HG02981 (cell line): ENCODE results near the gene SSTR3.
"Not testable (repeated sequence)": the region's sequence is repeated elsewhere in the genome, so short reads cannot be mapped to it uniquely, and the experiment has no call there.

Source experiments
- ATAC-seq: cut with Tn5 transposase; IDR thresholded peaks from one replicate; pipeline ENCODE4 v1.9.1; 2021; ENCODE audit warnings: mild to moderate bottlenecking, moderate library complexity; ENCODE audit not compliant: unreplicated experiment

SSTR3 gene

GRCh38 chr22:37243402-37244113, 31.3 kb upstream of the SSTR3 start:
- peak; percentile 4 for ATAC-seq

- peak; percentile 53 for ATAC-seq
These were observed 30.2 kb upstream of the SSTR3 start for GRCh38 chr22:37242395-37242918.

DNA sequence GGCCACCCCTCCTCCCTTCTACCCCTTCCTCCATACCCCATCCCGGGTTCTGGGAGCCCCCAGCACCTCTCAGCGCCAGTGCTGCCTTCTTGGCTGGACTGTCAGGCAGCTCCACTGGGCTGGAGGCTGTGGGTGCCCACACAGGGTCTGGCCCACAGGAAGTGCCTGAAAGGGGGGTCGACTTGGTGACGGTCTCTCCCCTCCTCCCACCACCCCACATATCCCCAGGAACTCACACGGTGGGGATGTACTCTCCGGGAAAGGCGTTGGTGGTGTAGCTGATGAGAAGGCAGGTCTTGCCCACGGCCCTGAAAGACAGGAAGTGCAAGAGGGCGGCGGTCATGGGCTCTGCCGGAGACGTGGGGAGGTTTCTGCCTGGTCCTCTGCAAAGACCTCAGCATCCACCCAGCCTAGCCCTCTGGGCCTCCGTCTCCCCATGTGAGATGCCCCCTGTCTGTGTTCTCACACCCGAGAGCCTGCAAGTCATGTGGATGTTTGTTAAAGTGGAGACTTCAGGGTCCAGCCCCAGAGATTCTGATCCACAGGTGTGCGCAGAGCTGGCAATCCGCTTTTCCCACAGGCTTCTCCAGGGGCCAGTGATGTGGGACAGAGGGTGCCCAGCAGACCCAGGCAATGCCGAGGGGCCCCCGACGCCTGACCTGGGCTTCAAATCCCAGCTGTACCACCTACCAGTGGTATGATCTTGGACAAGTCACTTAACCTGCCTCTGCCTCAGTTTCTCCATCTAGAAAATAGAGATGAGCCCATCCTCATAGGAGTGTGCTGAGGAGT, 29.3 kb upstream of the SSTR3 start:
- ATAC-seq: no peak

DNA sequence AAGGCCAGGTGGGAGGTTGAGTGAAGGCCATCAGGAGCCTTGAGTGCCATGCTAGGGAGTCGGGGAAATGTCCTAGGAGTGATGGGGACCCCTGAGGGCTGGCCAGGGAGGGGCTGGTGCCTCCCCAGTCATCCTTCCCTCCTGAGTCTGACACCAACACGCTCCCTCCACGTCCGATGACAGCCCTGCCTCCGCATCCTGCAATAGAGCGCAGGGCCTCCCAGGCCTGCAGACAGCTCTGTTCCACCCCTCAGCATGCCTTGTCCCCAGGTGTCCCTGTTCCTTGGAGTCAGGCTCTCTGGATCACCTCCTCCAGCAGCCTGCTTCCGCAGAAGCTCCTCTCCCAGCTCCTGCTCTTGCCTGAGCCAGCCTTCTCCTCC, 28.7 kb upstream of the SSTR3 start:
- no peak for ATAC-seq

DNA sequence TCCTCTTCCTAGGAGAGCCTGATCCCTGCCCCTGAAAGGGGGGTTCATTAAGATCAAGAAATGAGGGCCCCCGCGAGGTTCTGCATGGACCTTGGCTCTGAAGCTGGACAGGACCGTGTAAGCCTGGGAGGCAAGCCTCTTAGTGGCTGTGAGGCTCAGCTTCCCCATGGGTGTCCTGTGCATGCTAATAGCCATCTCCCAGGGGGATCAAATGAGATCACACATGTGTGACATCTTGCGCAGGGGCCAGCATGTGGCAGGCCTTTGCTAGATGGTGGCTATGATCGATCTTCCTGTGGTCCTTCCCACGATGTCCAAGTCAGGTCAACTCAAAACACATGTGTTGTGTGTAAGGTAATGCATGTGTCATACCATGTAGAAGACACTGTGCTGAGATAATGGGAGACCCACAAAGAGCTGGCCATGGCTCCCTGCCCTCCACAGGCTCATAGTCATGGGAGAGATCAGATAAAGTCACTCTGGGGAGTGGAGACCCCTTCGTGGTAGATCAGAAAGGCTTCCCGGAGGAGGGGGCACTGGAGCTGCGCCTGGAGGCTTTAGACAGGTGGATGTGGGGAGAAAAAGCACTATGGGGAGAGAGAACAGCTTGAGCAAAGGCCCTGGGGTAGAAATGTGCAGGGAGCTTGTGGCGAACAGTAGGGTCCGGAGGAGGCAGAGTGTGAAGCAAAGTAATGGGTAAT, 28.1 kb upstream of the SSTR3 start:
- ATAC-seq: no peak

DNA sequence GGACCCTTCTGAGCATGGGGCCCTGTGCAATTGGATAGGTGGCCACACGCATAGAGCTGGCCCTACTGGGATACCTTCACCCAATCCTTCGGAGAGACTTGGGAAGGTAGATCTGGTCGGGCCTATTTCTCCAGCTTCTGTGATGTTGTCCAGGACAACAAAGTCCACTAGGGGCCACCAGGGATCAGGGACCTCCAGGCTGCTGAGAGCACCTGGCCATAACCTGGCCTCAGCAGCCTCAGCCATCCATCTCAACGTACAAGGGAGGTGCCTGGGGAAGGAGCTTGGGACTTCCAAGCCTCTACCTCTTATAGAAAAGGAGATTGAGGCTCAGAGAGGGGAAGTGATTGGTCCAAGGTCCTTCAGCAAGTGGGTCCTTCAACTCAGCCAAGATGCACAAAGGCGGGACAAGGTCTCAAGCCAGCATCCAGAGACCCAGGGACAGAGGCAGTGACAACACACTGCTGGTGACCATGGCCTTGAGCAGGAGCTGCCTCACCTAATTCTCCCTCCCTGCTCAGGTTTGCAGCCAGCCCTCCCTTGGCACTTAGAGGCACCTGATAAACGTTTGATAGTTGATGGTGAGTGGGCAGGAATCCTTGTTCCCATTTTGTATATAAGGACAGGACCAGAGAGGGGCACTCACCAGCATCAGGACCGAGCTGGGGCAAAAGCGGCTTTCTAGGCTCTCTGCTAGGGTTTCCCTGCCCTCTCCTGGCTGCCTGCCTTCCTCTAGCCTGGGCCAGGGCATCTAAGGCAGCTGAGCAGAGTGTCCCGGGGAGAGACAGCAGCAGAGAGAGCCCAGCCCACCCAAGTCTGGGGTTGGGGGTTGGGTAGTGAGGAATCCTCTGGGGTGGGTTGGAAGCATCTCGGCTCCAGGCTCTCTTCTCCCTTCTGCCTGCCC, 27.3 kb upstream of the SSTR3 start:
- no peak for ATAC-seq

DNA sequence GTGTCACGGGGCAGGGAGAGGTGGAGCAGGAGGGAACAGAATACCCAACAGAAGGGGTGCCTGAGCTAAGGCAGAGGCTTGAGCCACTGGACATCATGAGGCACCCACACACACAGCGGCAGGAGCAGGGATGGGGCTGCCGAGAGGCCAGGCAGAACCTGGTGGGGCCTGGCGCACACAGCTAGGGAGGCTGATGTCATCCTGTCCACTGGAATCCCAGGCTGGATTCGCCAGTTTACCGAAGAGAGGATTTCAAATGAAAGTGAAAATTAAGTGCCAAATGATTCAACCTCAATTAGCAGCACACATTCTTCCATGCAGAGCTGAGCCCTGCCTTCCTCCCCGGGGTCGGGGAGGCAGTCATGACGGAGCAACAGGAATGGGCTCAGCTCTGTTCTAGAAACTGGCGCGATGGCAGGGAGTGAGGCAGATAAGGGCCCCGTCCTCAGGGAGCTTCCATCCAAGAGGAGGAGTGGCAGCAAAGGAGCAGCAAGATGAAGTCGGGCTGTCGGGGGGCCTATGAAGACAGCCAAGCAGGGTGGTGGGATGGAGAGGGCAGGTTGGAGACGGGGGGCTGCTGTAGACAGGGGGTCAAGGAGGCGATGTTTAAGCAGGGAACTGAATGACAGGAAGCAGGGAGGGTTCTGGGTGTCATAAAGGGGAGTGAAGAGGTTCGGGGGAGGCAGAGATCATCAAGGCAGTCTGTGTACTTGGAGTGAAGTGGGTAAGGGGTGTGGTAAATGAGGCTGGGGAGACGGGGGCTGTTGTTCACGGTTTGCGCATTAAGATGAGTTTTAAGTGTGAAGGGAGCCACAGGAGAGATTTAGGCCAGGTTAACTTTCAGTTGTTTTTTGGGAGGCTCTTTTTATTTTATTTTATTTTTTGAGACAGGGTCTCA, 25.3 kb upstream of the SSTR3 start:
- ATAC-seq: no peak

GRCh38 chr22:37235897-37236607, 23.8 kb upstream of the SSTR3 start:
- no peak for ATAC-seq

DNA sequence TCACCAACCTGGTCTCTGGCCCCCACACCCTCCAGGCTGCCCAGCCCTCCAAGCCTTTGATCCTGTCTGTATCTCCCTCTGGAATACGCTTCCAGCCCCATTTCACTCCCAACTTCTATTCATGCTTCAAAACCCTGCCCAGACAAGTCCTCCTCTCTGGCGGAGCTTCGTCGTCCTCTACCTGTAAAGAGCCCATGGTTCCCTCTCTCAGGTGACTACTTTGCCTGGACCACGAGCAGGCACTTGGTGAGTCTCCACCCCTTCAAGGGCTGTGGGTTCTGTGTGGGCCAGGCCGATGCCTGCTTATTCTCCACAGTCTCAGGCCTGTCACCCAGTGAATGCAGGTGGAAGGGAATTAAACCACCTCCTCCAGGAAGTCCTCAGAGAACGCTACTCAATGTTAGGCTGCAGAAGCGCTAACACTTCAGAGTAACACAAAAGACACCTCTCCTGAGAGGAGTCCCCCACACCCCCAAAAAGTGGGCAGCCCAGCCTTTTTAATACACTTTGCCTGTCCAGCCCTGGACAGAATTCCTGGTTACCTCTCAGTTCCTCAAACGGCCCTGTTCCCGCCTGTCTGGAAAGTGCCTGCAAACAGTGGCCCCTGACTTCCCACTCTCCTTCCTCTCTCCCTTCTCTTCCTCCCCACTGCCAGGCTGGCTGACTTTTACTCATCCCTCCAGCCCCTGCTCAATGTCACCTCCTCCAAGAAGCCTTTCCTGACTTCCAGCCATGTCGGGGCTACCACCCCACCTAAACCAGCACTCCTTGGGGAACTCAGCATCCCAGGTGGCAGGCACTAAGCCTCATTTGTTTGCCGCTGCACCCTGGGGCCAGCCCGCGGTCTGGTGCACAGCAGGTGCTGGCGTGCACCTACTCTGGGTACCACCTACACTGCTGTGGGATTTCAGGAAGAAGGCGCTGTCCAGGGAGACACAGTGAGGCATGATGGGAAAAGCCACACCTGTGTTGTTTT, 22.7 kb upstream of the SSTR3 start:
- no peak for ATAC-seq

- ATAC-seq: no peak
These were observed 21.7 kb upstream of the SSTR3 start for GRCh38 chr22:37233751-37234631.

DNA sequence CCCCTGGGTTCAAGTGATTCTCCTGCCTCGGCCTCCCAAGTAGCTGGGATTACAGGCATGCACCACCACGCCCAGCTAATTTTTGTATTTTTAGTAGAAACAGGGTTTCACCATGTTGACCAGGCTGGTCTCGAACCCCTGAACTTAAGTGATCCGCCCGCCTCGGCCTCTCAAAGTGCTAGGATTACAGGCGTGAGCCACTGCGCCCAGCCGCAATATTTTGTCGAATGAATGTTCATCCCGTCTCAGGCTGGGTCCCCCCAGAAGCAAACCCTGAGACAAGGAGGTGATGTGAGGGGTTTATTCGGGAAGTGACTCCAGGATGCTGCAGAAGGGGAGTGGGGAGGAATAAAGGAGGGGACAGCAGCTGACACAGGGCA, 21.1 kb upstream of the SSTR3 start:
- ATAC-seq: not testable (repeated sequence)

GRCh38 chr22:37232140-37232998, 20.1 kb upstream of the SSTR3 start:
- no peak for ATAC-seq

DNA sequence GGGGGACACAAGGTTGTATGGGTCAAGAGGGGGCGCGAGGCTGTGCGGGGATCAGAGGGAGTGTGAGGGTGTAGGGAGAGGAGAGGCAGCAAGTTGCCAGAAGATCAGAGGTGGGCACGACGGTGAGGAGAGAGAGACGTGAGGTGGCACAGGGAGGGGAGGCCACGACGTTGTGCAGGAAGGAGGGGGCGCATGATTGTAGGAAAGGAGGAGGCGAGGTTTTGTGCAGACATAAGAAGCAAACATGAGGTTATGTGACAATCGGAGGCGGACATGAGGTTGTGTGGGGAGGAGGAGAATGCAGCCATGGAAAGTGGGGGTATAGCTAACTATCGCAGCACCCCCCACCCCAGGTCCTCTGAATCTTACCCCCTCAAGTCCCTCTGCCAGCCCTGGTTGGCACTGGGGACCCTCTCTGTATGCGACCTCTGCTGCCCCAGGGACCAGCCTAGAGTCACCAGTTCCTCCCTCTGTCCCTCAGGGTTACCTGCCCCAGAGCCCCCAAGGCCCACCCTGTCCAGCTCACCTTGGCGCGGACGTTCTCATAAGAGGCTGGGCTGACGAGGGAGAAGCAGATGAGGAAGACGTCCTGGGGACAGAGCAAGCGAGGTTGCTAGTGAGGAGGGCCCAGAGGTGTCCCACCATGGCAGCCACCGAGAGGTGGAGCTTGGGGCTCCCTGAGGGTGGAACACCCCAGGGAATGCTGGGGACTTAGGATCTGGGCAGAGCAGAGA, 19.3 kb upstream of the SSTR3 start:
- ATAC-seq: no peak

DNA sequence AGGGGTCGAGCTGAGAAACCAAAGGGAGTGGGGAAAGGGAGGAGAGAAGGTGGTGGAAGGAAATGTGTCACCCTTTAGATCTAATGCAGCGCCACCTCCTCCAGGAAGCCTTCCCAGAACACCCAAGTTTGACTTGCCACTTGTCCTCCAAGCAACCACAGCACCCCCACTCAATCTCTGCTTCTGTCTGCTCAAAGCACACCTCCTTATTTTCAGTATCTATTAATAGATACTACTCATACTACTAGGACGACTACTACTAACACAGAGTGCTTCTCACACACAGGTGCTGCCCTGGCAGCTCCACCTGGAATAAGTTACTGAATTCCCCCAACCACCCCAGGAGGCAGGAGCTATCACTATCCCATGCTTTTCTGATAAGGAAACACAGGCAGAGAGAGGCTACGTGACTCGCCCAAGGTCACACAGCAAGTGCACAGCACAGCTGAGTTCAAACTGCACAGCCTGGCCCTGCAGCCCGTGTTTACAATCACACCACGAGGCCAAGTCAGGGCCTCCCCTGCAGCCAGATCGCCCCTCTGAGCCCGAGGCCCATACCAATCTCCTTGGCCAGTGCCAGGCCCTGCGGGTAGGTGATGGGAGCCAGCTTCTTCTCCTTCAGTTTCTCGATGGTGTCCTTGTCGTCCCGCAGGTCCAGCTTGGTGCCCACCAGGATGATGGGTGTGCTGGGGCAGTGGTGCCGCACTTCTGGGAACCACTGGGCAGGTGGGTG, 18.6 kb upstream of the SSTR3 start:
- no peak for ATAC-seq
